Lung microvascular endothelial cell (primary cell): ENCODE measurements around the gene CCDC183. TPM values are rescaled to one million over a fixed set of nuclear protein-coding genes. Genes with fewer than 3 reads are reported as not detected.

Source experiments
- DNase-seq, 2 donors: peaks; one replicate each; pipeline versions ENCODE4 v3.0.0 to v3.0.0-alpha.2; 2010; ENCODE audit warnings: low read depth in 2 of 2
- total RNA-seq: library from RNA; depleted of rRNA; stranded (reverse); fragments of >200 nt; gene quantifications from 2 replicates; pipeline ENCODE4 v1.2.1, GENCODE V29; 2014

Gene CCDC183
- total RNA-seq, 1 donor from 2014 or later, result 1.4 TPM

DNA sequence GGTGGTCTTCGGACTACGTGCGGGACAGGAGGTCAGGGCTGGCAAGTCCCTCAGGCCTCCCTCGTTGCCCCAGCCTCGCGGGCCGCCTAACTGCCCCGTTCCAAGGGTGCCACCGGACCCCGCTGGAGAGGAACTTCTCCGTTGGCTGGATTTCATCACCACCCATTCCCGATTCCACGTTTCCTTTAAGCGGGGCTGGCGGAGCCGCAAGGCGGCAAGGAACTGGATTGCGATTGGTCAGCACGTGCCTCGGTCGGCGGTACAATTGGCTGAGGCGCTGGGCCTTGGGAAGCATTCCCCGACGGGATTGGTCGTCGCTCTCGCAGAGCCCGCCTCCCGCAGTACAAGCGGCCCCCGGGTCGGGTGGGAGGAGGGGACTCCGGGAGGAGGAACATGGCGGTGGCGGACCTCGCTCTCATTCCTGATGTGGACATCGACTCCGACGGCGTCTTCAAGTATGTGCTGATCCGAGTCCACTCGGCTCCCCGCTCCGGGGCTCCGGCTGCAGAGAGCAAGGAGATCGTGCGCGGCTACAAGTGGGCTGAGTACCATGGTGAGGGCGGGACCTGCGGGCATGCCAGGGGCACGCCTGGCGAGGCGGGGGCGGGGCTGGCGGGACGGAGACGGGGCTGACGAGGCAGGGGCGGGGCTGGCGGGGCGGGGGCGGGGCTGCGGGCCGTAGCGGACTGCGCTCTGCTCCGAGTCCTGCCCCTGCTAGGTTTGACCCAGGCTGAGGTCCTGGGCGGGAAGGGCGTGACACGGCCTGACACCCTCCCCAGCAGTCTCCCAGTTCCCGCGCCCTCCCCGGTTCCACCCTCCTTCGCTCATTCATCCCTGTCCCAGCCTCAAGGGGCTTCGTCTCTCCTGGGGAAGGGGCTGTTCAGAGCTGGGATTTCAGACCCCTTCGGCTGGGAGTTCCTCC is 53.2 kb downstream of the CCDC183 start, which contains the start of gene PHPT1:
TSS of gene PHPT1 (plus strand) at position 372 of the 922 bp plus-strand sequence. CDS start at position 394, 22 bp downstream.
- DNase-seq, result peak; percentile 100

GRCh38 chr9:136849960-136850865 is 54.1 kb downstream of the CCDC183 start:
- peak in 1 of 2 donors; percentile 31 for DNase-seq

GRCh38 chr9:136850866-136851775 is 55.0 kb downstream of the CCDC183 start:
- no peak for DNase-seq

GRCh38 chr9:136851941-136852663 is 56.0 kb downstream of the CCDC183 start, which contains the start of gene MAMDC4:
MAMDC4 (plus strand) TSS chr9:136852346; CDS start chr9:136852417, 71 bp downstream.
- no peak for DNase-seq

DNA sequence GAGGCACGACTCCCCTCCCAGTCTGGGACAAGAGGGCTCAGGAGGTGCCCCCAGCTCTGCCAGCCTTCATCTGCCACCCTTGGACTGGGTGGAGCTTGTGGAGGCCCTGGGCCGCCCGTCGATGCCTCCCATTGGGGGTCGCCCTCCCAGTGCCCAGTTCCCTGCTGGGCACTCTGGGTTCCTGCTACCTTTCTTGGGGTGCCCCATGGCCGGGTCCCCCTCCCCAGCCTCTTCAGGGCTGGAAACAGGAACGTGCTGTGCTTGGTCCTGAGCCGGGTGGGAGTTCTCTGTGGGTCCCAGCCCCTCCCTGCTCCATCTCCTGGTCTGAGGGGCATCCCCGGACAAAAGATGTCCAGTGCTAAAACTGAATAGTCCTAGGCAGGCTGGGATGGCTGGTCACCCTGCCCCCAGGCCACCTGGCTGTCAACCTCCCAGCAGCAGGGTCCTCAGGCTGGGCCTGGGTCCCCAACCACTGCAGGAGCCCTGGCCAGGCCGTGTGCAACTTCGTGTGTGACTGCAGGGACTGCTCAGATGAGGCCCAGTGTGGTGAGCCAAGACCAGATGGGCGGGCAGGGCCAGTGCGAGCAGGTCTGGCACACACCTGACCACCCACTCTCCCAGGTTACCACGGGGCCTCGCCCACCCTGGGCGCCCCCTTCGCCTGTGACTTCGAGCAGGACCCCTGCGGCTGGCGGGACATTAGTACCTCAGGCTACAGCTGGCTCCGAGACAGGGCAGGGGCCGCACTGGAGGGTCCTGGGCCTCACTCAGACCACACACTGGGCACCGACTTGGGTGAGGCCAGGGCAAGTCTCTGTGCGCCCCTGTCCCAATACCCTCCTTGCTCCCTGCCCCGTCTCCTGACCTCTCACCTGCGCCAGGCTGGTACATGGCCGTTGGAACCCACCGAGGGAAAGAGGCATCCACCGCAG is 56.8 kb downstream of the CCDC183 start:
- no peak for DNase-seq

DNA sequence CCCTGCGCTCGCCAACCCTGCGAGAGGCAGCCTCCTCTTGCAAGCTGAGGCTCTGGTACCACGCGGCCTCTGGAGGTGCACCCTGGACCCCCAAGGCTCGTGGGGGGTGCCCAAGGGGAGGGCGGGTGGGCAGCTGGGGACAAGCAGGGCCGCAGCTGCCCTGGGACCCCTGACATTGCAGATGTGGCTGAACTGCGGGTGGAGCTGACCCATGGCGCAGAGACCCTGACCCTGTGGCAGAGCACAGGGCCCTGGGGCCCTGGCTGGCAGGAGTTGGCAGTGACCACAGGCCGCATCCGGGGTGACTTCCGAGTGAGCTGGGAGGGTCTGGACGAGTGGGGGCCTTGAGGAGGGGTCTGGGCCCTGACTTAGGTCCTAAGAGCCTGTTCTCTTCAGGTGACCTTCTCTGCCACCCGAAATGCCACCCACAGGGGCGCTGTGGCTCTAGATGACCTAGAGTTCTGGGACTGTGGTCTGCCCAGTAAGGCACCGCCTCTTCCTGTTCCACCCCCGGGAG is 57.5 kb downstream of the CCDC183 start:
- DNase-seq, result no peak

GRCh38 chr9:136854113-136854841 is 58.1 kb downstream of the CCDC183 start:
- DNase-seq, result no peak

DNA sequence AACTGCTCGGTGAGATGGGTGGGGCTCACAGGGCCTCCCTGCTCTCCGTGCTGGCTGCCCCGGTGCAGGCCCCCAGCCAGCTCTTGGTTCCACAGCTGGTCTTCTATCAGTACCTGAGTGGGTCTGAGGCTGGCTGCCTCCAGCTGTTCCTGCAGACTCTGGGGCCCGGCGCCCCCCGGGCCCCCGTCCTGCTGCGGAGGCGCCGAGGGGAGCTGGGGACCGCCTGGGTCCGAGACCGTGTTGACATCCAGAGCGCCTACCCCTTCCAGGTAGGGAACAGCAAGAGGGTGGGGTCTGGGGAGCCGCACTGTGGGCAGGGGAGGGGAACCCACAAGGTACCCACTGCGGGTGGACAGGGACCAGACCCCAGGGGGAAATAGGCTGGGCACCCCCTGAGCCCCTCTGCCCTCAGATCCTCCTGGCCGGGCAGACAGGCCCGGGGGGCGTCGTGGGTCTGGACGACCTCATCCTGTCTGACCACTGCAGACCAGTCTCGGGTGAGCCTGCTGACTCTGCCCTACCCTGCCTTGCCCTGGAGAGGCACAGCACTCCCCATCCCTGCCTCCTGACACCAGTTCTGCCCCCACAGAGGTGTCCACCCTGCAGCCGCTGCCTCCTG is 58.8 kb downstream of the CCDC183 start:
- DNase-seq, result no peak

GRCh38 chr9:136855461-136856078 is 59.4 kb downstream of the CCDC183 start:
- no peak for DNase-seq

GRCh38 chr9:136856079-136856476 is 59.9 kb downstream of the CCDC183 start:
- DNase-seq, result no peak

GRCh38 chr9:136856541-136857141 is 60.5 kb downstream of the CCDC183 start:
- no peak for DNase-seq

GRCh38 chr9:136857166-136857565 is 61.0 kb downstream of the CCDC183 start:
- DNase-seq, result no peak

Other genes with a start within 250 kb of the CCDC183 start
- 330 and 384 TPM in 2 replicates for gene EGFL7, start 133.4 kb upstream of the CCDC183 start, total RNA-seq
- 18.8 and 41.0 TPM in 2 replicates for gene AGPAT2, start 108.9 kb upstream of the CCDC183 start, total RNA-seq
- 64.7 and 91.1 TPM in 2 replicates for gene DIPK1B, start 83.8 kb upstream of the CCDC183 start, total RNA-seq
- not detected in 2 replicates for gene LCN10, start 53.4 kb upstream of the CCDC183 start, total RNA-seq
- gene LCN6, start 47.8 kb upstream of the CCDC183 start, total RNA-seq, result not detected in 2 replicates
- not detected in 2 replicates for gene LCN8, start 38.1 kb upstream of the CCDC183 start, total RNA-seq
- gene LCN15, start 31.8 kb upstream of the CCDC183 start, total RNA-seq, result 0.22 TPM in 1 of 2 replicates, not detected in the other
- 65.4 and 66.7 TPM in 2 replicates for gene TMEM141, start 5.0 kb upstream of the CCDC183 start, total RNA-seq
- 43.8 and 47.7 TPM in 2 replicates for gene RABL6, start 11.6 kb downstream of the CCDC183 start, total RNA-seq
- gene AJM1, start 46.1 kb downstream of the CCDC183 start, total RNA-seq, result 0.44 and 1.4 TPM in 2 replicates
- 242 and 316 TPM in 2 replicates for gene PHPT1, start 53.1 kb downstream of the CCDC183 start, total RNA-seq
- 0.65 and 2.0 TPM in 2 replicates for gene MAMDC4, start 56.0 kb downstream of the CCDC183 start, total RNA-seq
- 254 and 382 TPM in 2 replicates for gene EDF1, start 70.0 kb downstream of the CCDC183 start, total RNA-seq
- 10.9 and 14.7 TPM in 2 replicates for gene TRAF2, start 90.2 kb downstream of the CCDC183 start, total RNA-seq
- 115 and 192 TPM in 2 replicates for gene FBXW5, start 148.4 kb downstream of the CCDC183 start, total RNA-seq
- 0.60 and 0.65 TPM in 2 replicates for gene C8G, start 148.9 kb downstream of the CCDC183 start, total RNA-seq
- gene LCN12, start 155.9 kb downstream of the CCDC183 start, total RNA-seq, result not detected in 2 replicates
- 0.22 and 0.79 TPM in 2 replicates for gene PTGDS, start 181.2 kb downstream of the CCDC183 start, total RNA-seq
- not detected in 2 replicates for gene LCNL1, start 186.7 kb downstream of the CCDC183 start, total RNA-seq
- gene PAXX, start 196.1 kb downstream of the CCDC183 start, total RNA-seq, result 8.9 and 9.7 TPM in 2 replicates
- gene CLIC3, start 200.2 kb downstream of the CCDC183 start, total RNA-seq, result 0.22 TPM in 1 of 2 replicates, not detected in the other
- 4.0 and 5.0 TPM in 2 replicates for gene ABCA2, start 231.9 kb downstream of the CCDC183 start, total RNA-seq
- not detected in 2 replicates for gene FUT7, start 235.8 kb downstream of the CCDC183 start, total RNA-seq
- 6.2 and 10.5 TPM in 2 replicates for gene NPDC1, start 249.8 kb downstream of the CCDC183 start, total RNA-seq